ENCODE results near the gene MYMX.

DNA sequence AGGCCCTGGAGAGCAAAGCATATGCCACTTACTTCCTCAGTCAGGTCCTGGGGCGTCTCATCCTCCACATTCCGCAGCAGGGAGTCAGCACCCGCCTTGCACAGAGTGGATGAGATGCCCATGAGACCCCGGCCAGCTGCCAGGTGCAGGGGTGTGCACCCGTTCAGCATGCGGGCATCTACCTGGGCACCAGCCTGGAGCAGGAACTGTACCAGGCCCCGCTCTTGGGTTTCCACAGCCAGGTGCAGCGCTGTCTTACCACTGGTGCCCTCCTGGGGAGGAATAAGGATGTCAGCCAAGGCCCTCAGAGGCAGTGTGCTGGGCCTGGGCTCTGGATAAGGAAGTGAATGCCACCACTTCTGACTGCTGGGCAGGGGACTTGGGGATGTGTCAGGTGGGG, 43.3 kb downstream of the MYMX start:
- TF ChIP-seq POLR2A (IDR thresholded peaks at IDR 0.05) (no peak), POLR2AphosphoS5 (IDR thresholded peaks at IDR 0.05; ENCODE audit: insufficient read depth in 1 of 2, low read depth in 1 of 2) (no peak)
- TF ChIP-seq, protein P1, sequence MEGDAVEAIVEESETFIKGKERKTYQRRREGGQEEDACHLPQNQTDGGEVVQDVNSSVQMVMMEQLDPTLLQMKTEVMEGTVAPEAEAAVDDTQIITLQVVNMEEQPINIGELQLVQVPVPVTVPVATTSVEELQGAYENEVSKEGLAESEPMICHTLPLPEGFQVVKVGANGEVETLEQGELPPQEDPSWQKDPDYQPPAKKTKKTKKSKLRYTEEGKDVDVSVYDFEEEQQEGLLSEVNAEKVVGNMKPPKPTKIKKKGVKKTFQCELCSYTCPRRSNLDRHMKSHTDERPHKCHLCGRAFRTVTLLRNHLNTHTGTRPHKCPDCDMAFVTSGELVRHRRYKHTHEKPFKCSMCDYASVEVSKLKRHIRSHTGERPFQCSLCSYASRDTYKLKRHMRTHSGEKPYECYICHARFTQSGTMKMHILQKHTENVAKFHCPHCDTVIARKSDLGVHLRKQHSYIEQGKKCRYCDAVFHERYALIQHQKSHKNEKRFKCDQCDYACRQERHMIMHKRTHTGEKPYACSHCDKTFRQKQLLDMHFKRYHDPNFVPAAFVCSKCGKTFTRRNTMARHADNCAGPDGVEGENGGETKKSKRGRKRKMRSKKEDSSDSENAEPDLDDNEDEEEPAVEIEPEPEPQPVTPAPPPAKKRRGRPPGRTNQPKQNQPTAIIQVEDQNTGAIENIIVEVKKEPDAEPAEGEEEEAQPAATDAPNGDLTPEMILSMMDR (IDR thresholded peaks at IDR 0.05) = no peak
